Renal cortex interstitium (tissue), 11 donors: ENCODE data around the gene GLUD1. TPM values are rescaled to one million over a fixed set of nuclear protein-coding genes. Genes with fewer than 3 reads are reported as not detected.
"Not testable (repeated sequence)": the region's sequence is repeated elsewhere in the genome, so short reads cannot be mapped to it uniquely, and the experiment has no call there.

Source experiments
- DNase-seq, 11 donors: peaks; one replicate each; pipeline ENCODE4 v3.0.0-alpha.2; 2013; ENCODE audit warnings: low read depth in 9 of 11, low spot score in 4 of 11; ENCODE audit errors: extremely low read depth in 1 of 11
- polyA plus RNA-seq, 3 donors: library from polyadenylated mRNA; unstranded; fragments of 120-200 nt; gene quantifications; one replicate each; pipeline ENCODE4 v1.2.1, GENCODE V29; 2013; ENCODE audit not compliant: insufficient read length in 3 of 3

GLUD1 gene
- polyA plus RNA-seq, 3 donors = 141 to 176 (median 156) TPM

- DNase-seq = no peak
Observed at GRCh38 chr10:87064651-87065050, 30.0 kb downstream of the GLUD1 start.

- DNase-seq = no peak
Observed at GRCh38 chr10:87060280-87060928, 34.2 kb downstream of the GLUD1 start.

GRCh38 chr10:87059401-87059800 is 35.2 kb downstream of the GLUD1 start:
- no peak for DNase-seq

- DNase-seq = no peak
Observed at GRCh38 chr10:87058171-87058570, 36.5 kb downstream of the GLUD1 start.

GRCh38 chr10:87054373-87055295 is 40.0 kb downstream of the GLUD1 start:
- no peak for DNase-seq

GRCh38 chr10:87053577-87054181 is 41.0 kb downstream of the GLUD1 start:
- no peak for DNase-seq

GRCh38 chr10:87053111-87053510 is 41.5 kb downstream of the GLUD1 start:
- no peak for DNase-seq

- DNase-seq = no peak
Observed at GRCh38 chr10:87045434-87045938, 49.2 kb downstream of the GLUD1 start.

GRCh38 chr10:87043579-87043978 is 51.1 kb downstream of the GLUD1 start:
- not testable (repeated sequence) for DNase-seq

GRCh38 chr10:87038786-87039185 is 55.9 kb downstream of the GLUD1 start:
- no peak for DNase-seq

- DNase-seq = no peak
Observed at GRCh38 chr10:87038286-87038717, 56.3 kb downstream of the GLUD1 start.

GRCh38 chr10:87036623-87037022 is 58.0 kb downstream of the GLUD1 start:
- DNase-seq = no peak

- DNase-seq = no peak
Observed at GRCh38 chr10:87030912-87031635, 63.6 kb downstream of the GLUD1 start.

- DNase-seq = not testable (repeated sequence)
Observed at GRCh38 chr10:87030419-87030818, 64.2 kb downstream of the GLUD1 start.

GRCh38 chr10:87026747-87027508 is 67.7 kb downstream of the GLUD1 start:
- not testable (repeated sequence) for DNase-seq

GRCh38 chr10:87025285-87025958 is 69.2 kb downstream of the GLUD1 start:
- DNase-seq = not testable (repeated sequence)

- DNase-seq = not testable (repeated sequence)
Observed at GRCh38 chr10:87020056-87020455, 74.6 kb downstream of the GLUD1 start, which contains the start of gene FAM25A. Gene FAM25A, plus strand, starts transcription at chr10:87020294. Its CDS starts 31 bp downstream, at chr10:87020325.

GRCh38 chr10:87019504-87019903 is 75.1 kb downstream of the GLUD1 start:
- not testable (repeated sequence) for DNase-seq
